Calu3 (cell line): ENCODE measurements around the gene MGAT5. TPM values are rescaled to one million over a fixed set of nuclear protein-coding genes. Genes with fewer than 3 reads are reported as not detected.

Source experiments
- Bru-seq: library from RNA; stranded (reverse); fragments of 400-500 nt; gene quantifications from one replicate; lab custom pipeline; 2021; lab: Mats Ljungman, UMichigan
- BruChase-seq, 2 experiments: library from RNA; stranded (reverse); fragments of 400-500 nt; gene quantifications; one replicate each; lab custom pipeline; 2021; lab: Mats Ljungman, UMichigan
- BruUV-seq: library from RNA; stranded (reverse); fragments of 400-500 nt; replicated peaks from 2 replicates; lab custom pipeline; 2021; lab: Mats Ljungman, UMichigan
- CTCF ChIA-PET: fragments of 300-600 bp; sonication (Branson Sonifier 250); formaldehyde crosslinking; loops from one replicate; lab custom pipeline; 2022; ENCODE audit warnings: antibody characterized with exemption; lab: Charles Lee
- DNase-seq: peaks from one replicate; pipeline ENCODE4 v3.0.0; 2022
- H3K27ac Mint-ChIP-seq: one replicate; pipeline ENCODE4 v1.8.0; 2022; ENCODE audit warnings: mixed read lengths; ENCODE audit not compliant: unreplicated experiment
- H3K27me3 Mint-ChIP-seq: one replicate; pipeline ENCODE4 v1.8.0; 2022; ENCODE audit warnings: mixed read lengths; ENCODE audit not compliant: unreplicated experiment
- H3K36me3 Mint-ChIP-seq: one replicate; pipeline ENCODE4 v1.8.0; 2022; ENCODE audit warnings: mild to moderate bottlenecking, moderate library complexity, mixed read lengths; ENCODE audit not compliant: insufficient read depth, unreplicated experiment
- H3K4me1 Mint-ChIP-seq: one replicate; pipeline ENCODE4 v1.8.0; 2022; ENCODE audit warnings: mild to moderate bottlenecking, low read depth, mixed read lengths; ENCODE audit not compliant: unreplicated experiment
- H3K4me3 Mint-ChIP-seq: one replicate; pipeline ENCODE4 v1.8.0; 2022; ENCODE audit warnings: mild to moderate bottlenecking, low read depth, moderate library complexity, mixed read lengths; ENCODE audit not compliant: unreplicated experiment
- H3K9me3 Mint-ChIP-seq: one replicate; pipeline ENCODE4 v1.8.0; 2022; ENCODE audit warnings: low read depth, mixed read lengths; ENCODE audit not compliant: unreplicated experiment
- intact Hi-C: fragments of 100-400 bp; cut with micrococcal nuclease; formaldehyde crosslinking; loops from one replicate; pipeline ENCODE4 v1.10.0; 2022; ENCODE audit not compliant: unreplicated experiment
- long read RNA-seq: library from polyadenylated mRNA; stranded (forward); transcript quantifications from one replicate; pipeline ENCODE4 v2.0.0, GENCODE V29; 2022
- total RNA-seq: library from RNA; stranded (reverse); gene quantifications from 2 replicates; pipeline ENCODE4 v1.2.3, GENCODE V29; 2022
- TF ChIP-seq, protein P1 (sequence below): fragments of 200-600 bp; IDR thresholded peaks from one replicate; pipeline ENCODE4 v1.8.0; 2022; ENCODE audit warnings: antibody characterized with exemption; ENCODE audit not compliant: unreplicated experiment

MGAT5 gene
- total RNA-seq (112 and 129 TPM in 2 replicates), Bru-seq, nascent RNA (percentile 90 among the genes with signal in this experiment), BruChase-seq, experiment 1, labeled RNA remaining after a 6-hour chase (percentile 84 among the genes with signal in this experiment), BruChase-seq, experiment 2, labeled RNA remaining after a 2-hour chase (percentile 79 among the genes with signal in this experiment)
- long read RNA-seq, partial matches to known transcripts: 0 of 30 reads
- long read RNA-seq, other reads (novel, unspliced or antisense): 30 of 30 reads

DNA sequence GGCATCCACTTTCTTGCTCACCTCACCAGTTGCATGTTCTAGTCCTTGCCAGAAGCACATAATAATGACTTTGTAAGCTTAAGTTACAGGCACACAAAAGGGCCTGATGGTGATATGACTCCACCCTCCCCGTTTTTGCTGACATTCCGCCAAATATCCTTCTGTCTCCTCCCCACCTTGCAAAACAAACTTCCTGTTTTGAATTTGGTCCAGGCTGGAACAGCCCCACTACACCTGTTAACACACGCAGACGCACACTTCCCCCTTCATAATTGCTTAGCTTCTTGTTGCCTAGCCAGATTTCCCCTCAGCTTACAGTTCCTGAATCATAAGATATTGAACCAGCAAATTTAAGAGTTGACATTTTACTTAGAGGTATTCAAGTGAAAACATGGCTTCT, at the start of gene MGAT5:
MGAT5 (plus strand) TSS at position 269 of the 400 bp plus-strand sequence. CDS start 332 bp downstream, outside the sequence.
- no TSS peak for BruUV-seq
- Mint-ChIP-seq H3K4me1 (peaks cover 16% of the 10 kb centered on the region), H3K9me3 (no peaks in the 10 kb centered on the region), H3K36me3 (peaks cover 9% of the 10 kb centered on the region), H3K27me3 (no peaks in the 10 kb centered on the region), H3K27ac (no peak within 1 kb of the TSS), H3K4me3 (no peak within 1 kb of the TSS)
- CTCF ChIA-PET: no interaction called here
- TF ChIP-seq, protein P1, sequence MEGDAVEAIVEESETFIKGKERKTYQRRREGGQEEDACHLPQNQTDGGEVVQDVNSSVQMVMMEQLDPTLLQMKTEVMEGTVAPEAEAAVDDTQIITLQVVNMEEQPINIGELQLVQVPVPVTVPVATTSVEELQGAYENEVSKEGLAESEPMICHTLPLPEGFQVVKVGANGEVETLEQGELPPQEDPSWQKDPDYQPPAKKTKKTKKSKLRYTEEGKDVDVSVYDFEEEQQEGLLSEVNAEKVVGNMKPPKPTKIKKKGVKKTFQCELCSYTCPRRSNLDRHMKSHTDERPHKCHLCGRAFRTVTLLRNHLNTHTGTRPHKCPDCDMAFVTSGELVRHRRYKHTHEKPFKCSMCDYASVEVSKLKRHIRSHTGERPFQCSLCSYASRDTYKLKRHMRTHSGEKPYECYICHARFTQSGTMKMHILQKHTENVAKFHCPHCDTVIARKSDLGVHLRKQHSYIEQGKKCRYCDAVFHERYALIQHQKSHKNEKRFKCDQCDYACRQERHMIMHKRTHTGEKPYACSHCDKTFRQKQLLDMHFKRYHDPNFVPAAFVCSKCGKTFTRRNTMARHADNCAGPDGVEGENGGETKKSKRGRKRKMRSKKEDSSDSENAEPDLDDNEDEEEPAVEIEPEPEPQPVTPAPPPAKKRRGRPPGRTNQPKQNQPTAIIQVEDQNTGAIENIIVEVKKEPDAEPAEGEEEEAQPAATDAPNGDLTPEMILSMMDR: no peak
- DNase-seq: no peak
- intact Hi-C loops: no loop called here

GRCh38 chr2:134205087-134205486, 48.8 kb upstream of the MGAT5 start:
- Mint-ChIP-seq H3K27me3 (no peaks in the 10 kb centered on the region), H3K27ac (no peak overlapping the region), H3K36me3 (no peaks in the 10 kb centered on the region), H3K4me1 (peaks cover 9% of the 10 kb centered on the region), H3K9me3 (no peaks in the 10 kb centered on the region), H3K4me3 (no peak overlapping the region)
- no peak for DNase-seq
- TF ChIP-seq, protein P1: no peak
- CTCF ChIA-PET: interaction anchor here (1.0 to 4.2 kb wide), 4 partner anchors 10 to 87 kb away, joined by 3 to 30 read pairs (median 4); no protein-coding TSS in a partner anchor
- no TSS peak for BruUV-seq
- intact Hi-C loops: loop anchor here (5.0 kb wide), 2 partner anchors 88 to 318 kb away; no protein-coding TSS in a partner anchor

DNA sequence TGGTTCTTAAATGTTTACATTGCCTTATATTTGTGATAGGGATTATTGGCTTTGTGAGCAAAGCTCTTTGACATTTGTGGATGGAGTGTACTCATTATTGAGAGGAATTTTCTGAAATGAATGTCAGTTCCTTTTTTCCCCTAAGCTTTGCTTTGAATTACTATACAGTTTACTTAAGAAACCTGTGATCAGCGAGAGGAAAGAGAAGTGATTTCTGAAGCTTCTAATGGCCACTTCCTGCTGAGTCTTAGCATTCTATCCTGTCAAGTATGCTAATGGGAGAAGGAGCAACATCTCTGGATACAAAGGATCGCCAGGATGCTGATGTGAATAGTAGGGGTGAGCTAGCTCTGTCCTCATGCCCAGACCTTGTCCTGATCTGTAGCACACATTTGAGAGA, 47.8 kb upstream of the MGAT5 start:
- intact Hi-C loops: loop anchor here (5.0 kb wide), 2 partner anchors 89 to 319 kb away; no protein-coding TSS in a partner anchor
- TF ChIP-seq, protein P1: no peak
- Mint-ChIP-seq H3K36me3 (no peaks in the 10 kb centered on the region), H3K4me3 (no peak overlapping the region), H3K4me1 (peaks cover 9% of the 10 kb centered on the region), H3K9me3 (no peaks in the 10 kb centered on the region), H3K27me3 (no peaks in the 10 kb centered on the region), H3K27ac (no peak overlapping the region)
- no peak for DNase-seq
- CTCF ChIA-PET: interaction anchor here (0.6 to 4.2 kb wide), 4 partner anchors 79 to 245 kb away, joined by 4 to 30 read pairs (median 6); no protein-coding TSS in a partner anchor
- BruUV-seq: no TSS peak

- Mint-ChIP-seq H3K27me3 (no peaks in the 10 kb centered on the region), H3K9me3 (no peaks in the 10 kb centered on the region), H3K4me1 (peaks cover 9% of the 10 kb centered on the region), H3K27ac (no peak overlapping the region), H3K4me3 (no peak overlapping the region), H3K36me3 (no peaks in the 10 kb centered on the region)
- DNase-seq: peak; percentile 3
- BruUV-seq: no TSS peak
- intact Hi-C loops: loop anchor here (5.0 kb wide), 2 partner anchors 89 to 319 kb away; no protein-coding TSS in a partner anchor
- TF ChIP-seq, protein P1: no peak
- CTCF ChIA-PET: interaction anchor here (1.1 to 4.2 kb wide), 3 partner anchors 8 to 244 kb away, joined by 3 to 30 read pairs (median 5); no protein-coding TSS in a partner anchor
These were observed 47.3 kb upstream of the MGAT5 start for GRCh38 chr2:134206573-134206972.
